Osteoblast (primary cell): ENCODE measurements around the gene USP10. TPM values are rescaled to one million over a fixed set of nuclear protein-coding genes. Genes with fewer than 3 reads are reported as not detected.

Experiments
- DNase-seq: peaks from one replicate; pipeline ENCODE4 v3.0.0; 2011; ENCODE audit warnings: low spot score, mixed read lengths; ENCODE audit not compliant: insufficient read length; ENCODE audit errors: missing footprints
- H2AFZ ChIP-seq: 2 replicates; pipeline ENCODE4 v1.6.0; 2011; ENCODE audit warnings: mild to moderate bottlenecking, low read length
- H3K27ac ChIP-seq: 2 replicates; pipeline ENCODE4 v1.5.1; 2011; ENCODE audit warnings: mild to moderate bottlenecking, low read depth, low read length, moderate library complexity
- H3K27me3 ChIP-seq: 2 replicates; pipeline ENCODE4 v1.6.0; 2012; ENCODE audit warnings: mild to moderate bottlenecking, control low read depth, inconsistent platforms, low read length, moderate library complexity; ENCODE audit not compliant: insufficient read depth
- H3K36me3 ChIP-seq: 2 replicates; pipeline ENCODE4 v1.5.1; 2011; ENCODE audit warnings: mild to moderate bottlenecking, low read length, control low read depth, moderate library complexity; ENCODE audit not compliant: insufficient read depth
- H3K4me1 ChIP-seq: 2 replicates; pipeline ENCODE4 v1.5.1; 2011; ENCODE audit warnings: mild to moderate bottlenecking, low read length, control low read depth, moderate library complexity; ENCODE audit not compliant: insufficient read depth
- H3K4me2 ChIP-seq: 2 replicates; pipeline ENCODE4 v1.6.0; 2011; ENCODE audit warnings: mild to moderate bottlenecking, low read length; ENCODE audit not compliant: insufficient read depth
- H3K4me3 ChIP-seq: fragments of 200-600 bp; sonication (generic); 3 replicates; pipeline ENCODE4 v1.5.1; 2012; ENCODE audit warnings: mild to moderate bottlenecking, low read length, inconsistent platforms; ENCODE audit not compliant: insufficient read depth
- H3K79me2 ChIP-seq: 2 replicates; pipeline ENCODE4 v1.6.0; 2012; ENCODE audit warnings: mild to moderate bottlenecking, low read length, control low read depth, inconsistent platforms; ENCODE audit not compliant: insufficient read depth
- H3K9me3 ChIP-seq: 2 replicates; pipeline ENCODE4 v1.5.1; 2011; ENCODE audit warnings: low read depth, low read length, control low read depth
- H4K20me1 ChIP-seq: 2 replicates; pipeline ENCODE4 v1.6.0; 2012; ENCODE audit warnings: mild to moderate bottlenecking, low read length, control low read depth; ENCODE audit not compliant: insufficient read depth
- CTCF ChIP-seq: IDR thresholded peaks from 2 replicates; pipeline ENCODE4 v1.5.1; 2011; ENCODE audit warnings: mild to moderate bottlenecking, low read depth, low read length, moderate library complexity; ENCODE audit errors: extremely low read depth
- total RNA-seq: library from RNA; depleted of rRNA; stranded (reverse); fragments of >200 nt; gene quantifications from 2 replicates; pipeline ENCODE4 v1.2.3, GENCODE V29; 2012

The USP10 gene
- total RNA-seq, 1 donor = 43.1 TPM

GRCh38 chr16:84683691-84684591, 15.9 kb upstream of the USP10 start:
- H3K79me2 ChIP-seq = no peaks in the 10 kb centered on the region
- no peak for DNase-seq
- peaks cover 10% of the 10 kb centered on the region for H3K4me1 ChIP-seq
- no peak overlapping the region for H3K4me3 ChIP-seq
- no peak for TF ChIP-seq CTCF
- H4K20me1 ChIP-seq = no peaks in the 10 kb centered on the region
- no peak overlapping the region for H3K4me2 ChIP-seq
- no peak overlapping the region for H2AFZ ChIP-seq
- H3K27me3 ChIP-seq = peaks cover 2% of the 10 kb centered on the region
- H3K36me3 ChIP-seq = no peaks in the 10 kb centered on the region
- no peak overlapping the region for H3K27ac ChIP-seq
- H3K9me3 ChIP-seq = no peaks in the 10 kb centered on the region

- Histone ChIP-seq H3K27ac (no peak overlapping the region), H3K4me1 (peaks cover 14% of the 10 kb centered on the region), H3K79me2 (no peaks in the 10 kb centered on the region), H3K36me3 (no peaks in the 10 kb centered on the region), H3K4me2 (no peak overlapping the region), H4K20me1 (no peaks in the 10 kb centered on the region), H3K4me3 (no peak overlapping the region), H2AFZ (no peak overlapping the region), H3K9me3 (no peaks in the 10 kb centered on the region), H3K27me3 (peaks cover 2% of the 10 kb centered on the region)
- TF ChIP-seq CTCF = no peak
- no peak for DNase-seq
Measured at GRCh38 chr16:84684592-84684965, 15.2 kb upstream of the USP10 start.

DNA sequence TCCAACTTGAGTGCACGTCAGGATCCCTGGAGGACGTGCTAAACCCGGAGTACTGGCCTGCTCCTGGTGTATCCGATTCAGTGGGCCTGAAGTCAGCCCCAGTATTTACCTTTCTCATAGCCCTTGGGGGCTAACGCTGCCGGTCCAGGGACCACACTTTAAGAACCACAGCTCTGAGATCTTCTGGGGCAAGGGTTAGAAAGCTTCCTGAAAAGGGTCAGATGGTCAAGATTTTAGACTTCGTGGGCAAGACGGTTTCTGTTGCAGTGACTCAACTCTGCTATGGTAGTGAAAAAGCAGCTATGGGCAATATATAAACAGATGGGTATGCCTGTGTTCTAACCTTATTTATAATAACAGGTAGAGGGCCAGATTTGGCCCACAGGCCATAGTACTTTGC, 14.6 kb upstream of the USP10 start:
- DNase-seq = no peak
- Histone ChIP-seq H3K4me3 (no peak overlapping the region), H4K20me1 (no peaks in the 10 kb centered on the region), H3K4me2 (no peak overlapping the region), H3K9me3 (no peaks in the 10 kb centered on the region), H3K27ac (no peak overlapping the region), H2AFZ (peak overlapping the region; percentile 21), H3K36me3 (no peaks in the 10 kb centered on the region), H3K79me2 (no peaks in the 10 kb centered on the region), H3K27me3 (peaks cover under 1% of the 10 kb centered on the region), H3K4me1 (peaks cover 18% of the 10 kb centered on the region)
- no peak for TF ChIP-seq CTCF

DNA sequence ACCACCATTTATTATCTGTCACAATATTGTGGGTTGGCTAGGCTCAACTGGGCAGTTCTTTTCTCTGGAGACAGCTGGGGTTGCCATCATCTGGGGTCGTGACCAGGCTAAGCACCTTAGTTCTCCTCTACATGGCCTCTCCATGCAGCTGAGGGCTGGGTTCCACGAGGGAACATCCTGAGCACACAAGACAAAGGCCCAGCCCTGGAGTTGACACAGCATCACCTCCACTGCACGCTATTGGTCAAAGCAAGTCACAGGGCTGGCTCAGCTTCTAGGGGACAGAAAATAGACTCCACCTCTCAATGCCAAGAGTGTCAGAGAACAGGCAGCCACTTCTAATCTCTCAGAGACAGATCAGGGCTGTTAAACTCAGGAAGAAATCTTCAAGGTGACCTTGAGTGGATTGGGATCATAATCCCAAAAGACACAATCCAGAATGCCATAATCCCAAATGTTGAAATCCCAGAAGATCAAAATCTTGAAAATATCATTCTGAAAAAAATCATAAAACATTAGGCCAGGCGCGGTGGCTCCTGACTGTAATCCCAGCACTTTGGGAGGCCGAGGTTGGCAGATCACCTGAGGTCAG, 13.0 kb upstream of the USP10 start:
- Histone ChIP-seq H3K9me3 (no peaks in the 10 kb centered on the region), H3K4me2 (no peak overlapping the region), H3K79me2 (no peaks in the 10 kb centered on the region), H3K27ac (no peak overlapping the region), H3K4me1 (peaks cover 18% of the 10 kb centered on the region), H3K27me3 (no peaks in the 10 kb centered on the region), H3K36me3 (no peaks in the 10 kb centered on the region), H4K20me1 (no peaks in the 10 kb centered on the region), H3K4me3 (no peak overlapping the region), H2AFZ (peak overlapping the region; percentile 55)
- no peak for DNase-seq
- no peak for TF ChIP-seq CTCF
